Endothelial cell of umbilical vein (primary cell): Measurements from ENCODE around the gene ANKFN1. TPM values are rescaled to one million over a fixed set of nuclear protein-coding genes. Genes with fewer than 3 reads are reported as not detected.

Experiments
- BruUV-seq: library from RNA; stranded (reverse); fragments of 400-500 nt; replicated peaks from 2 replicates; lab custom pipeline; 2021; lab: Mats Ljungman, UMichigan
- CTCF ChIA-PET: fragments of 300-600, 350-600 bp; sonication (Branson Sonifier 250); formaldehyde crosslinking; loops from one replicate; lab custom pipeline; 2021; ENCODE audit warnings: antibody characterized with exemption, inconsistent platforms; lab: Charles Lee
- POLR2A ChIA-PET: fragments of 300-600, 350-600 bp; sonication (Branson Sonifier 250); formaldehyde crosslinking; loops from one replicate; lab custom pipeline; 2021; ENCODE audit warnings: antibody characterized with exemption, inconsistent platforms; lab: Charles Lee
- DNase-seq: peaks from one replicate; pipeline ENCODE4 v3.0.0-alpha.2; 2011; ENCODE audit warnings: low read depth, low spot score
- FAIRE-seq: peaks from 2 replicates; lab custom pipeline; 2011; peaks lifted over from hg19 to GRCh38; lab: Jason Lieb, UNC
- H2AFZ ChIP-seq: 2 replicates; pipeline ENCODE4 v1.6.0; 2012; ENCODE audit warnings: low read depth, low read length, control low read depth, inconsistent platforms
- H3K27ac ChIP-seq: 2 replicates; pipeline ENCODE4 v1.5.1; 2011; ENCODE audit warnings: low read depth, mild to moderate bottlenecking, control low read depth, low read length, moderate library complexity; ENCODE audit not compliant: insufficient read depth
- H3K27me3 ChIP-seq, 2 experiments: 2 replicates each; pipeline versions ENCODE4 v1.6.0 to v1.6.1; 2011; ENCODE audit warnings: low read length in 2 of 2, mixed read lengths in 1 of 2; ENCODE audit not compliant: control insufficient read depth in 2 of 2, insufficient read depth in 2 of 2
- H3K36me3 ChIP-seq, 2 experiments: 2 replicates in 1 of 2; 3 replicates in 1 of 2; pipeline ENCODE4 v1.5.1; 2011; ENCODE audit warnings: low read length in 2 of 2, mild to moderate bottlenecking in 1 of 2, moderate library complexity in 1 of 2; ENCODE audit not compliant: control insufficient read depth in 2 of 2, insufficient read depth in 2 of 2; ENCODE audit errors: extremely low read depth in 1 of 2
- H3K4me1 ChIP-seq: 3 replicates; pipeline ENCODE4 v1.5.1; 2011; ENCODE audit warnings: mild to moderate bottlenecking, low read length; ENCODE audit not compliant: control insufficient read depth, insufficient read depth; ENCODE audit errors: extremely low read depth
- H3K4me2 ChIP-seq: 2 replicates; pipeline ENCODE4 v1.6.1; 2011; ENCODE audit warnings: low read length, control low read depth, mixed read lengths; ENCODE audit not compliant: insufficient read depth
- H3K4me3 ChIP-seq, 3 experiments: fragments of 200-600 bp in 1 of 3; sonication (generic), shearing (Covaris generic) in 1 of 3; replicated peaks in 1 of 3; 2 replicates each; pipeline ENCODE4 v1.5.1; 2011 to 2016; ENCODE audit warnings: control low read depth in 3 of 3, low read length in 3 of 3, mild to moderate bottlenecking in 2 of 3, inconsistent platforms in 1 of 3, low read depth in 1 of 3, moderate library complexity in 1 of 3; ENCODE audit not compliant: insufficient read depth in 1 of 3
- H3K79me2 ChIP-seq: 2 replicates; pipeline ENCODE4 v1.6.0; 2012; ENCODE audit warnings: low read length, inconsistent platforms; ENCODE audit not compliant: control insufficient read depth, insufficient read depth
- H3K9ac ChIP-seq: replicated peaks from 2 replicates; pipeline ENCODE3; 2011; ENCODE audit warnings: low read length, control low read depth; ENCODE audit not compliant: insufficient read depth; ENCODE audit errors: extremely low read depth
- H3K9me1 ChIP-seq: replicated peaks from 3 replicates; pipeline ENCODE4 v1.6.0; 2011; ENCODE audit warnings: mild to moderate bottlenecking, low read length; ENCODE audit not compliant: control insufficient read depth, insufficient read depth; ENCODE audit errors: extremely low read depth
- H3K9me3 ChIP-seq: replicated peaks from 2 replicates; pipeline ENCODE4 v1.5.1; 2012; ENCODE audit warnings: low read length, inconsistent platforms; ENCODE audit not compliant: control insufficient read depth, insufficient read depth
- H4K20me1 ChIP-seq: replicated peaks from 2 replicates; pipeline ENCODE3; 2011; ENCODE audit warnings: mild to moderate bottlenecking, low read length; ENCODE audit not compliant: control insufficient read depth, insufficient read depth; ENCODE audit errors: extremely low read depth
- EZH2 ChIP-seq: IDR thresholded peaks from 2 replicates; pipeline ENCODE4 v1.6.1; 2012; ENCODE audit warnings: borderline replicate concordance, low read depth, mild to moderate bottlenecking, moderate library complexity, low read length, inconsistent platforms; ENCODE audit not compliant: severe bottlenecking
- FOS ChIP-seq: IDR thresholded peaks from 2 replicates; pipeline ENCODE4 v1.6.1; 2011; ENCODE audit warnings: mild to moderate bottlenecking, low read length, moderate library complexity, borderline replicate concordance; ENCODE audit not compliant: insufficient read depth
- GATA2 ChIP-seq: IDR thresholded peaks from 2 replicates; pipeline ENCODE4 v1.7.0; 2011; ENCODE audit warnings: low read depth, mild to moderate bottlenecking, moderate library complexity, mixed read lengths, low read length; ENCODE audit not compliant: insufficient read length, insufficient read depth
- JUN ChIP-seq: IDR thresholded peaks from 2 replicates; pipeline ENCODE4 v1.6.1; 2011; ENCODE audit warnings: borderline replicate concordance, low read depth; ENCODE audit not compliant: insufficient read length, insufficient read depth
- MYC ChIP-seq: IDR thresholded peaks from one replicate; pipeline ENCODE4 v1.6.1; 2011; ENCODE audit warnings: mild to moderate bottlenecking, low read depth, low read length
- POLR2A ChIP-seq: IDR thresholded peaks from 2 replicates; pipeline ENCODE4 v1.6.1; 2012; ENCODE audit warnings: low read depth, mild to moderate bottlenecking, control low read depth, low read length
- POLR2AphosphoS5 ChIP-seq: IDR thresholded peaks from 2 replicates; pipeline ENCODE4 v1.6.1; 2012; ENCODE audit warnings: low read depth, mild to moderate bottlenecking, control low read depth, low read length, moderate library complexity; ENCODE audit not compliant: insufficient read depth
- dilution Hi-C: fragments of 300-500 bp; cut with MboI; formaldehyde crosslinking; loops from one replicate; pipeline ENCODE4 v1.15.0; 2019; ENCODE audit warnings: low sequenced_read_pairs; ENCODE audit not compliant: extremely low pct_ligation_motif_present
- intact Hi-C: fragments of 100-400 bp; cut with micrococcal nuclease; formaldehyde crosslinking; loops from one replicate; pipeline ENCODE4 v1.10.0; 2022
- polyA plus RNA-seq, 4 experiments: library from polyadenylated mRNA; depleted of rRNA in 3 of 4; stranded (reverse) in 3 of 4; unstranded in 1 of 4; fragments of >200 nt; gene quantifications; 2 replicates each; pipeline versions ENCODE4 v1.2.1 to v1.2.3, GENCODE V29; 2011 to 2012; ENCODE audit warnings: missing spikeins in 1 of 4
- total RNA-seq: library from RNA; stranded (reverse); gene quantifications from 2 replicates; pipeline ENCODE4 v1.2.3, GENCODE V29; 2021
- TF ChIP-seq, protein P1 (sequence below), 2 donors: IDR thresholded peaks; 1 replicate in 1 of 2; 2 replicates in 1 of 2; pipeline ENCODE4 v1.5.1; 2011; ENCODE audit warnings: low read length in 2 of 2, mild to moderate bottlenecking in 2 of 2, moderate library complexity in 2 of 2, control low read depth in 1 of 2, inconsistent platforms in 1 of 2, low read depth in 1 of 2; ENCODE audit not compliant: insufficient read depth in 1 of 2; ENCODE audit errors: extremely low read depth in 1 of 2
- TF ChIP-seq, protein P2 (sequence below): IDR thresholded peaks from 2 replicates; pipeline ENCODE4 v1.6.1; 2011; ENCODE audit not compliant: insufficient read depth, insufficient read length

Gene ANKFN1
- total and polyA plus RNA-seq, 2 donors (not counting 3 experiments of a cell fraction or from before 2014, with no cell fraction given): 0.15 TPM; not detected in 1

DNA sequence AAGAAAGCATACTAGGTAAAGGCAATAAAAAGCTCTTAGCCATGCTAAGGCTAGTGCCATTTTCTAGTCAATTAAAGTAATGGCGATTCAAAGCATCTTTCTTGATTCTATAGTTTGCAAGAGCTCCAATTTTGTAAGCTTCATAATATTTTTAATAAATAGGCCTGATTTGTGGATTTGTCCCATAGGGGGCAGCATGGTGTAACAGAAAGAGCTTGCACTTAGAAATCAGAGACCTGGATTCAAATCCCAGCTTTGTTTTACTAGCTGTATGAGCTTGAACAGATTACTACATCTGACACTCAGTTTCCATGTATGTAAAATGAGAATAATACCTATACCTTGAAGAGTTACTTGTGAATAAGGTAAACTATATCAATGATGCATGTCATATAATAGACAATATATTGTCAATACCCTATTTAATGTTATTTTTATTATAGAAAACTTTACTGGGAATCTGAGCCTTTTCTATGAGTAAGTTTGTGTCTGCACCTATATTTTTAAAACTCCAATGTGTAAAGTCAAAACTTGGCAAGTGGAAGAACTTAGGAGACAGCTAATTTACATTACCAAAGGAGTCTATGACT, 346.6 kb downstream of the ANKFN1 start:
- dilution Hi-C loops (no loop called here), intact Hi-C loops (loop anchor here (1.0 to 5.0 kb wide), 5 partner anchors 92 to 461 kb away; partner anchors contain the start of genes COIL and NOG)
- H3K9me1 ChIP-seq: no peaks in the 10 kb centered on the region
- H3K79me2 ChIP-seq: no peaks in the 10 kb centered on the region
- H4K20me1 ChIP-seq: no peaks in the 10 kb centered on the region
- FAIRE-seq (peak; percentile 28), DNase-seq (peak; percentile 47)
- no peak overlapping the region for H2AFZ ChIP-seq
- peaks cover 2 to 9% of the 10 kb centered on the region in 2 experiments for H3K27me3 ChIP-seq
- H3K36me3 ChIP-seq: no peaks in the 10 kb centered on the region
- POLR2A ChIA-PET: no interaction called here
- H3K9ac ChIP-seq: no peak overlapping the region
- no peaks in the 10 kb centered on the region for H3K9me3 ChIP-seq
- no peaks in the 10 kb centered on the region for H3K4me1 ChIP-seq
- no peak for TF ChIP-seq POLR2AphosphoS5
- TF ChIP-seq, protein P1, sequence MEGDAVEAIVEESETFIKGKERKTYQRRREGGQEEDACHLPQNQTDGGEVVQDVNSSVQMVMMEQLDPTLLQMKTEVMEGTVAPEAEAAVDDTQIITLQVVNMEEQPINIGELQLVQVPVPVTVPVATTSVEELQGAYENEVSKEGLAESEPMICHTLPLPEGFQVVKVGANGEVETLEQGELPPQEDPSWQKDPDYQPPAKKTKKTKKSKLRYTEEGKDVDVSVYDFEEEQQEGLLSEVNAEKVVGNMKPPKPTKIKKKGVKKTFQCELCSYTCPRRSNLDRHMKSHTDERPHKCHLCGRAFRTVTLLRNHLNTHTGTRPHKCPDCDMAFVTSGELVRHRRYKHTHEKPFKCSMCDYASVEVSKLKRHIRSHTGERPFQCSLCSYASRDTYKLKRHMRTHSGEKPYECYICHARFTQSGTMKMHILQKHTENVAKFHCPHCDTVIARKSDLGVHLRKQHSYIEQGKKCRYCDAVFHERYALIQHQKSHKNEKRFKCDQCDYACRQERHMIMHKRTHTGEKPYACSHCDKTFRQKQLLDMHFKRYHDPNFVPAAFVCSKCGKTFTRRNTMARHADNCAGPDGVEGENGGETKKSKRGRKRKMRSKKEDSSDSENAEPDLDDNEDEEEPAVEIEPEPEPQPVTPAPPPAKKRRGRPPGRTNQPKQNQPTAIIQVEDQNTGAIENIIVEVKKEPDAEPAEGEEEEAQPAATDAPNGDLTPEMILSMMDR (IDR thresholded peaks at IDR 0.05; ENCODE audit: extremely low read depth in 1 of 2, insufficient read depth in 1 of 2, low read depth in 1 of 2, low read length in 2 of 2): peak; percentile 25 to 33
- CTCF ChIA-PET: interaction anchor here (0.6 to 5.1 kb wide), 60 partner anchors 8 to 635 kb away, joined by 3 to 186 read pairs (median 4); partner anchors contain the start of genes NOG and SCPEP1
- H3K4me2 ChIP-seq: no peak overlapping the region
- BruUV-seq: no TSS peak
- no peak overlapping the region for H3K4me3 ChIP-seq
- no peak overlapping the region for H3K27ac ChIP-seq

DNA sequence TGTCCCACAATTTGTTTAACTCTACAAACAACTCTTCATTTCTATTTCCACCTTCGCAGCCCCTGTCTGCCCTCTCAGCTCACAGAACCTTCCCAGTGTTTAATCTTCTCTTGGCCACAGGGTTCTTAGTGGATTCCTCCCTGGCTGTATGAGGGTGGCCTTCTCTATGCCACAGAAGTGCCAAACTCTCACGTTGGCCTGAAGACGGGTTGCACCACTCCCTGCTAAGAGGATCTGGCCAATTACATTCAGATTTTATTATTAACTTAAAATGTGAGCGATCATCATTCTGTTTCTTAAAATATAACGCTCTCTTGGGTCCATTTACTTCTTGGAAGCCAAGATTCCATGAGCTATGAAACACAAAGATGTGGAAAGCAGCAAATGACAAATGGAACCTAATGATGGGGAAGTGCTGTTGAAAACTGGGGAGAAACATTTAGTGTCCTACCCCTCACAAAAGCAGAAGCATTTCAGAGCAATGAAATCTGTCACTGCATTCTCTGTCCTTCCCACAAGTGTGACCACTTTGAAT, 348.9 kb downstream of the ANKFN1 start:
- Histone ChIP-seq H3K4me3 (no peak overlapping the region), H4K20me1 (no peaks in the 10 kb centered on the region), H3K27me3 (peaks cover 2 to 4% of the 10 kb centered on the region in 2 experiments), H3K9me1 (no peaks in the 10 kb centered on the region), H3K4me2 (no peak overlapping the region), H3K36me3 (no peaks in the 10 kb centered on the region), H3K79me2 (no peaks in the 10 kb centered on the region), H3K27ac (no peak overlapping the region), H2AFZ (no peak overlapping the region), H3K9me3 (no peaks in the 10 kb centered on the region), H3K4me1 (no peaks in the 10 kb centered on the region), H3K9ac (no peak overlapping the region)
- TF ChIP-seq GATA2 (no peak), EZH2 (no peak), FOS (no peak), JUN (no peak), POLR2AphosphoS5 (no peak), MYC (no peak), POLR2A (no peak)
- TF ChIP-seq, protein P1 (IDR thresholded peaks at IDR 0.05; ENCODE audit: extremely low read depth in 1 of 2, insufficient read depth in 1 of 2, low read depth in 1 of 2, low read length in 2 of 2): no peak
- TF ChIP-seq, protein P2, sequence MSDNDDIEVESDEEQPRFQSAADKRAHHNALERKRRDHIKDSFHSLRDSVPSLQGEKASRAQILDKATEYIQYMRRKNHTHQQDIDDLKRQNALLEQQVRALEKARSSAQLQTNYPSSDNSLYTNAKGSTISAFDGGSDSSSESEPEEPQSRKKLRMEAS: no peak
- no peak for DNase-seq
- POLR2A ChIA-PET: no interaction called here
- no TSS peak for BruUV-seq
- intact Hi-C loops (loop anchor here (5.0 kb wide), 1 partner anchor 90 kb away; the partner anchor contains the start of gene NOG), dilution Hi-C loops (no loop called here)
- CTCF ChIA-PET: interaction anchor here (0.7 to 3.9 kb wide), 6 partner anchors 11 to 278 kb away, joined by 3 to 44 read pairs (median 3); partner anchors contain the start of gene NOG
- FAIRE-seq: no peak
